Hematopoietic multipotent progenitor cell treated with erythropoietin and hydrocortisone succinate and interleukin-3 and kit ligand, for 6 days (in vitro differentiated cells): Measurements from ENCODE around the gene BANF2.
"Not testable (repeated sequence)": the region's sequence is repeated elsewhere in the genome, so short reads cannot be mapped to it uniquely, and the experiment has no call there.

ENCODE experiments used
- DNase-seq: peaks from one replicate; pipeline ENCODE4 v3.0.0-alpha.2; 2015

Gene BANF2

DNA sequence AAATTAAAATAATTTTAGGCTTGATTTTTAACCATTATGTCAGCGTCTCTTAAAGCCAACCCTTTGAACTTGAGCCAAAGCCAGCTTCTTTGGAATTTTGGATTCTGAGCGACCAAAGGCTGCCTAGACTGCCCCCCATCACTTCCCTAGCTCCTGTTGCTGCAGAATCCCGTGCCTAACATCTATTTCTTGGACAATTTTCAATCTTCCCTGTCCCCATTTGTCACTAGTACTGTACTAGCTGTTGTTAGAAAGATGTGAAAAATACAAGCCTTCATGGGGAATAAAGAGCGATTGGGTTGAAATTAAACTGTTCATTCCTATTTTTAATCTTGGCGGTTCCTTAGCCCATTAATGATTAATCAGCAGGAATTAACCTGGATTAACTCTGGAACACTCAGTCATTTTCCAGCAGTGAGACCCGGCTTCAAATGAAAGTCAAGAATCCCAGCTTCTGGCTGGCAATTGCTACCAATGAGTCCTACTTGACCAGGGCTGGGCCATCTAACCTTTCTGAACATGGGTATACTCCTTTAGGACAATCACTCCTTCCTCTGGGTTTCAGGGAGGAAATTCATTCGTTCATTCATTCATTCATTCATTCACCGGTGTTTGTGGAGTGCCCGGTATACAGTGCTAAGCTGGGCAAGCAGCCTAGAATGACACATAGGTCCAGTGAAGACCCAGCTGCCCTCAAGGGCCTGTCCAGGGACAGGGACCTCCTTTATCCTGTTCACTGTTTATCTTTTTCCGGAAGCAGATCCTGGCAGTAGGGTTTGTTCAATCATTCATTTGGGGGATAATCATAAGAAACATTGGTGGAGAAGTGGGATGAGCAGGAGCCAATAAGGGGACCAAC is 16.3 kb upstream of the BANF2 start:
- no peak for DNase-seq

DNA sequence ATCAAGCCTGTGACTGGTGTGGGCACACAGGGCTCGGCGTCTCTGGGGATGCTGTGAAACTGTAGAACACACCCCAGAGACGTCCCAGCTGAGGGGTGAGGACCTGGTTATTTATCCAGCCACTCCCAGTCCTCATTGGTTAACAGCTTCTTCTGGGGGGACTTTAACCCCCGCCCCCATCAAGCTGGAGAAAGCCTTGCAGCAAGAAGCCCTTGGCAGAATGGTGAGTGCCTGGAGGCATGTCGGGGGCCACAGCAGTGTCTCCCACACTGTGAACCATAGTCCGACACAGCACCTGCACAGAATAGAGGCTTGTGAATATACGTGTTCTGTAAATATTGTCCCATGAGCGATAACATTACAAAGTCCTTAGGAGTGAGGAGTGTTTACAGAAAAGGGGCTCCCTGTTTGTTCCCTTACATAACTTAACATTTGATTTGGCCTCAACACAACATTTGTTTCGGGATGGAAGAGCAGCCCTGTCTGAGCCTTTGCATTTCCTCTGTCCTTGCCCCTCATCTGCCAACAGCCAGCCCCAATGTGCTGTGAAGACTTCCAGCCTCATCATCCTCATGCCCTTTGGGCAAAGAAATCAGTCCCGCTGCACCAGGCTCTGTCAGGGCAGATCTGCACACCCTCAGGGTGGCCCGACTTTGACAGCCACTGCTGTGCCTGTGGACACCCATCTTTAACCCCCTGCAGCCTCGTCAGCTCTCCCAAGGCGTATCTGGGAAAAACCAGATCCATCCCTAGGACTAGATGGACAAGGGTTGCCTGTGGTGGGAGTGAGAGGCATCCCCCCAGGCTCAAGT is 15.5 kb upstream of the BANF2 start:
- no peak for DNase-seq

DNA sequence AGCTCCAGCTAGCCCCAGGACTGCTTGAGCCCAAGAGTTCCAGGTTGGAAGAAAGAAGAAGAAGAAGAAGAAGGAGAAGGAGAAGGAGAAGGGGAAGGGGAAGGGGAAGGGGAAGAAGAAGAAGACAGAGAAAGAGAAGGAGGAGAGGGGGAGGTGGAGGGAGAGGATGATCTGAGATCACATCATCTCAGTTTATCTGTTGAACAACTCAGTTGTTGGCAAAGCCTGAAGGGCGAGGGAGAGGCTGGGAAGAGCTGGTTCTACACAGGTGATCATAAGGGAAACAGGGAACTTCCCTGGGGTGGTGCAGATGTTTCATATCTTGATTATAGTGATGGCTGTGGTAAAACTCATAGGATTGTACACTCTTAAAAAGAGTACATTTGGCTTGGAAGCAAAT is 14.6 kb upstream of the BANF2 start:
- DNase-seq, result no peak

DNA sequence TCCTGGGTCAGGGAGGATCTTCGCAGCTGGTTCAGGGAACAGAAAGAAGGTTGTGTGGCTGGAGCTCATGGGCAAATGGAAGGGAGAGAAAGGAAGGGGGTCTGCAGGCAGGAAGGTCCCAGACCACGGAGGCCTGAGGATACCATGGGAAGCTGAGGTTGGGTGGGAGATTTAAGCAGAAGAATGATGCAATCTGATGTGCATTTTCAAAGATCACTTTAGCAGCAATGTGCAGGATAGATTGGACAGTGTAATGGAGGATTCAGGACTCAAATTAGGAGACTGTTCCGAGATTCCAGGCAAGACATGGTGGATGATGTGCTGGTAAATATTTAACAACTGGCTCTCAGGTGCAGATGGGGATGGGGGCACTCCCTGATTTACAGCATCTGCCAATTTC is 12.0 kb upstream of the BANF2 start:
- no peak for DNase-seq

DNA sequence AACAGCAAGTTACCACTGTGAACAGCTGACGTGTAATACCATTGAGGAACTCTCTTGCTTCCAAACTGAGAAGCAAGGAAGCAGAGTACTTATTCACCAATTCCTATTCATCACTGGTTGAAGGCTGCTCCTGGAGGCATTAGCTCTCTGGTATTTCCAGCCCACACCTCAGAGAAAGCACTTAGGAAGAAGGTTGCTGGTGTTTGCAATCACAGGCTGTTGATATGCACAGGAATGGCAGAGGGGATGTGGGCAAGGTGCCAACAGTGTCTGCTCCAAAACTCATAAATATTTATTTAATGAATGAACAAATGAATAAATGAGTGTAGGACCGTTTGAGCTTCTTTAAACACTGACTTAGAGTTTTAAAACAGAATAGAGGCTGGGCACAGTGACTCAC is 10.8 kb upstream of the BANF2 start:
- no peak for DNase-seq

DNA sequence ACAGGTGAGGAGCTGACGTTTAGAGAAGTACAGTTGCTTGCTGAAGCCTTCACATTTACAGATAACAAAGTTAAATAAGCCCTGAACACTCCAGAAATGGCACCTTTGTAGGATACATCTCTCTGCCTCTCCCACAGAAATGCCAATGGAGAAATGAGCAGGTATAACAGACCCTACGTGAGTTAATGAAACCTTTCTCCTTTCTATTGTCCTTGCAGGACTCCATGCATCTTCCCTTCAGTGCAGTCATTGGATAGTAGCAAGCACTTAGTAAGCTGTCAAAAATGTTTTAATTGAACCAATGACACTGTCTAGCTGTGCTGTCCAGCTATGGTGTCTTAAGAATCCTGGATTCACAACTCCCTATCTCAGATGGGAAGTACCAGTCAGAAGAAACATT is 9.6 kb upstream of the BANF2 start:
- DNase-seq, result no peak

DNA sequence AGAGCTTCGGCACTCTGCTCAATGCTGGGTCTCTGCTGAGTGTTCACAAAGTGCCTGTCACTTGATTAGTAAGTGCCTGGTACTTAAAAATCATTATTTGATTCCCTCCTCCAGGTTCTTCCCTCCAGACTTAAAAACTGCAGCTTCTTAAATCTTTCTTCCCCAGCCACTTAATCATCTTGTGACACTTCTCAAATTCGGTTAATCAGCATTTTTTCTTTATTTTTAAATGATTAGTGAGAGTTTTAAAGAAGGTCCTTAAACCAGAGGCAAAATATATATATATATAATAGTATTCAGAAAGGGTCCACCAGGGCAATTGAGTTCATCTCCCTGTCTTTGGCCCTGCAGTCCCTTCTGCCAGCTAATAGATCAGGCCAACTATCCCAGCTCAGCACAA is 8.0 kb upstream of the BANF2 start:
- no peak for DNase-seq

DNA sequence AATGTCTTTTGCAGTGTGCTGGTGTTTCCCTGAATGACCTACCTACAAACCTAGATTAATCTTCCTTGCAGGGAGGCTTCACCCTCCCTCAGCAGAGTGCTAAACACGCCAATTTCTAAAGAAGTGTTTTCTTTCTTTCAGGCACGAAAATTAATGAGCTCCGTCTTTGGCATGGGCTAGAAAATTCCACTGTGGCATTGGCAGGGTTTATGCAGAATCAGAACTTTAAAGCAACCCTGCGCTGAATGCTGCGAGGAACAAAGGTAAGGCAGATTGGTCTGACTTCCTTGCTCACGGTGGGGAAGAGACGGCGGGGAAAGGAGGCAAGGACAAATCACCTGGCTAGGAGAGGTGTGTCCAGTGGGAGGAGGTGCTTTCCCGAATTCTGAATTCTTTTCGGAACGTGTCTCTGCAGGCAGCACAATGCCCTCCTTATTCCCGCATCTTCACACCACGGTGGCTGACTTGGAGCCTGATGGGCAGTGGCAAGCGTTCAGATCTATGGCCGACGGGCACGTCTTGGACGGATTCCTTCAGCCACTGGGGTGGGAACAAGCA is 6.2 kb upstream of the BANF2 start:
- DNase-seq, result no peak

DNA sequence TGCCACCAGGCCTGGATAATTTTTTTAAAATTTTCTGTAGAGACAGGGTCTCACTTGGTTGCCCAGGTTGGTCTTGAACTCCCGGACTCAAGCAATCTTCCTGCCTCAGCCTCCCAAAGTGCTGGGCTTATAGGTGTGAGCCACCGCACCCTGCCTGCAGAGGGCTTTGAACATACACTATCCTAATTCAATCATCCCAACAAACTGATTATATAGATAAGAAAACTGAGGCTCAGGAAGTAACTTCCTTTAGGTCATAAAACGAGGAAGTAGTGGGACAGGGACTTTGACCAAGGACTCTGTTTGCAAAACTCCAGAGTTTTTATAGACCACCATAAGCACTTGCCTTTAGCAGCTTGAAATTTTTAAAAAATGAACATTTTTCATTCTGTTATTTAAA is 5.0 kb upstream of the BANF2 start:
- no peak for DNase-seq

DNA sequence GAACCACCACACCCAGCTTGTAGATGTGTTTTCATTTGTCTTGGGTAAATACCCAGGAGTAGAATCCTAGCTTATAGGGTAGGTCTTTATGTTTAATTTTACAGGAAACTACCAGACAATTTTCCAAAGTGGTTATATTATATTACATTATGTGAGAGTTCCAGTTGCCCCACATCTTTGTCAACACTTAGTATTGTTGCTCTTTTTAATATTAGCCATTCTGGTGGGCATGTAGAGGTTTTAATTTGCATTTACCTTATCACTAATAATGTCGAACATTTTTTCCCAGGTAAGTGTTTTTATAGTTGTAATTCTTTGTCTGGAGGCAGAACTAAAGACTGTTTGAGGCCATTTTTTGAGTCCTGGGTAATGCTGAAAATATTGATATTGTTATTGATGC is 3.5 kb upstream of the BANF2 start:
- DNase-seq, result no peak

DNA sequence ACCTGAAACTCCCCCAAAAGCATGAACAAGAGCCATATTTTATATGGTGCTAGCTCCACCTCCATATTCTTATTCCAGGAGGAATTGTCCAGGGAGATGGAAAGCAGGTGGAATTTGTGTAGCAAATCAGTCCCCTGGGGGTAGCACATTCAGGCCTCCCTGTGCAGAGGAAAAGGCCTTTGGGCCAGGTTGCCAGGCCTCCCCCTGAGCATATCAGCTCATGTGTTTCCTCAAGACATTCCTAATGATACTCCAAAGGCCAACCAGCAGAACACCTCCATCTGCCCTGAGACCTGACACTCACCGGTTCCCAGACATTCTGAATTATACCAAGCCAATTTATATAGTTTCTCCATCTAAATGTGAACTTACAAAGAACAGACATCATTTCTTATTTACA is 2.6 kb upstream of the BANF2 start:
- DNase-seq, result no peak

DNA sequence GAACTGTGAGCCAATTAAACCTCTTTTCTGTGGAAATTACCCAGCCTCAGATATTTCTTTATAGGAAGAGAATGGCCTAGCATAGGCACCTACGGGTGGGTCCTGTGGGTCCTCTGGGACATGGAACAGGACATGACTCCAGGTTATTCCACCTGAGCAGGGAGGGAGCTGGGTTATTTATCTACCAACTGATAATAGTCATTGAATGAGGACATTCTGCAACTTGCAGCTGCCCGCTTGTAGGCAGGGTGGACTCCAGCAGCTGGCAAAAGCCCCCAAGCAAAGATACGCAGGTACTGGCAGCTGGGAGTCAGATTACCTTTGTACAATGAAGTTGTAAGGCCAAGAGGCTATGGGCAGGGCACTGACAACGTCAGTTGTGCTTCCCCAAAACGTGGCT is 1.4 kb upstream of the BANF2 start:
- DNase-seq, result no peak

DNA sequence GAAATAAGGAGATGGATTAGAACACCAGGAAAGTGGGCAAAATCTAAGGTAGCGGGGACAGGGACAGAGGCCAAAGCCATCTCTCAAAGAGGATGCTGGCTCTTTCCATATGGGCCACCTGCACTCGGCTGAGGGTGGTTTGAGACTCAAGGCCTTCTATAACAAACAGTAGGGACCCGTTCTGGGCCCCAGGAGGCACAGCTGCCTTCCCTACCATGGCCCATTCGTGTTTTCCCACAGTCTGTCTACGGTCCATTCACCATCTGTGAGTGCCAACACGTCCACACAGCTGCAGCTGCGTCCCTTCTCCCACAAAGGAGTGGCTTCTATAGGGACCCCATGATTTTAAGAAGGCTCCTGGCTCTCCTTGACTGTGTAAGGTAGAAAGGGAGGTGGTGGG is 871 bp downstream of the BANF2 start:
- DNase-seq, result no peak

DNA sequence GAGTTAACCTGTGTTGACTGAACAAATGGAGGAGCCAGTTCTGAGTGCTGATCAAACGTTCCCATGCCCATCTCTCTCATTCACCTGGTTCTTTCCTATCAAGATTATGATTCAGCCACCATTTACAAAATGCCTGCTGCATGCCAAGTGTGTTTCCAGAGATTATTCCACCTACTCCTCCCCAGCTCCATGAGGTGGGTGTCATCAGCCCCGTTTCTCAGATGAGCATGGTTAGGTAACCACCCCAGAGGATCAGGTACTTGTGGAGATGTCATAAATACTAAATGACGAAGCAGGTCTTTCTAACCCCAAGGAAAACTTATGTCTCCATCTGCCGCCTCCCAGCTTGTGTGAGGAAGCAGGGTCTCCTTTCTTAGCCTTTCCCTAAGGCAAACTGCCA is 2.1 kb downstream of the BANF2 start:
- DNase-seq, result no peak

DNA sequence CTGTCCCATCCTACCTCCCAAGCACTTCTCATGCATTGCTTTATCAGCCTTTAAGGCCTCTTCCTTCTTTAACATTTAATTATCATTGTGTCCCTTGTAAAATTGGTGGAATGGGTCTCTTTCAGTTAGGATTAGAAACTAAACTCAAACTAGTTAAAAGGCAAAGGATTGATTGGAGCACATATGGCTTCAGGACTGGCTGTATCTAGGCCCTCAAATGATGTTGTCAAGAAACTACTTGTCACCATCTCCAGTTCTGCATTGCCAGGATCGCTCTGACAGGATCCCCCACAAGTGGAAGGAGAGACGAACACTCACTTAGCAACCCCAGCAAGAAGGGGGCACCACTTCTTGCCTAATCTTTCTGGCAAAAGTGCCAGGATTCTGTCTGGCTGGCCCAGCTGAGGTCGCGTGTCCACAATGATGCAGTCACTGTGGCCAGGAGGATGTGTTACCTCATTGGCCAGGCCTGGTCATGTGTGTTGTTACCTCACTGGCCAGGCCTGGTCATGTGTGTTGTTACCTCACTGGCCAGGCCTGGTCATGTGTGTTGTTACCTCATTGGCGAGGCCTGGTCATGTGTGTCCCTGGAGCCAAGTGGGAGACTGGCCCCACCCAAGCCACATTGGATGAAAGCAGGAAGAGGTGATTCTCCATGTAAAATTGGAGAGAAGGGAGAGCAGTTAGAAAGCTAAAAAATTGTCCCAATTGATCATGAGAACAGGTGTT is 5.0 kb downstream of the BANF2 start:
- no peak for DNase-seq

DNA sequence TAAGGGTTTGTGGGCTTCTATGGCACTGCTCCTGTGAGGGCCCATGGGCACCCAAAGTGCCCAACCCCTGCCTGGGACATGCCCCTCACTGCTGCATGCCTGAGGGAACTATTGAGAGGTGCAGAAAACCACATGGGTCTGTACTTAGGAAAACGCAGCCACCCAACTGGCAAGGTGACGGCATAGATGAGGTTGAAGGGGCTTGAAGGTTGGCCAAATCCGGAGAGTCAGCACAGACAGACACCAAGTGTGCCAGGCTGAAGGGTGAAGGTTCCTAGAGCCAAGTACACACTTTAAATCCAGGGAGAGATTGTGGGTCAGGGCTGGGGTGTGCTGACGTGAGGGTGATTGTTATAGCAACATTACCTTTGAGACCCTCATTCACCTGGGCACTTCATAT is 6.2 kb downstream of the BANF2 start:
- no peak for DNase-seq

DNA sequence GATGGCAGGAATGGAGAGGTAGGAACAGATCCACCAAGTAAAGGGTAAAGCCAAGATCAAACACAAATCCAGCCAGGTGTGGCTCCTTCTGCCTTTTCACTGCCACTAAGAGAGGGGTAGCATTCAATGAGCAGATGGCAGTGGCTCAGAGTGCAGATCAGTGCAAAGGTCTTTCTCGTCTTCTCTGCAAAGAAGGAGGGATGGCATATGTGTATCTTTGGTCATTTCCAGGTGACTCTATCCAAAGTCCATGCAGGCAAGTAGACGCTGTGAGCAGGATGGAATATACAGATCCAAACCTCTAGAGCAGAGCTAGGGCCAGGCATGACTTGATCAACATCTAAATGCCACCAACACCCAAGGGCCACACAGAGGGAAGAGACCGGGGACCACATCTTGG is 6.9 kb downstream of the BANF2 start:
- DNase-seq, result no peak

DNA sequence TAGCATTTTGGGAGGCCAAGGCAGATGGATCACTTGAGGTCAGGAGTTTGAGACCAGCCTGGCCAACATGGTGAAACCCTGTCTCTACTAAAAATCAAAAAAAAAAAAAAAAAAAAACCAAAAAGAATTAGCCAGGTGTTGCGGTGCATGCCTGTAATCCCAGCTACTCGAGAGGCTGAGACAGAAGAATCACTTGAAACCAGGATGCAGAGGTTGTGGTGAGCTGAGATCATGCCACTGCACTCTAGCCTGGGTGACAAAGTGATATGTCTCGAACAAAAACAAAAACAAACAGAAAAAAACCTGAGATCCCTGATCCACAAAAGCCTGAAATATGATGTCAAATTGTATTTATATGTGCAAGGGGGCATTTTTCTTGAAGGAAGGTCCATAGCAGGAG is 8.2 kb downstream of the BANF2 start:
- not testable (repeated sequence) for DNase-seq

DNA sequence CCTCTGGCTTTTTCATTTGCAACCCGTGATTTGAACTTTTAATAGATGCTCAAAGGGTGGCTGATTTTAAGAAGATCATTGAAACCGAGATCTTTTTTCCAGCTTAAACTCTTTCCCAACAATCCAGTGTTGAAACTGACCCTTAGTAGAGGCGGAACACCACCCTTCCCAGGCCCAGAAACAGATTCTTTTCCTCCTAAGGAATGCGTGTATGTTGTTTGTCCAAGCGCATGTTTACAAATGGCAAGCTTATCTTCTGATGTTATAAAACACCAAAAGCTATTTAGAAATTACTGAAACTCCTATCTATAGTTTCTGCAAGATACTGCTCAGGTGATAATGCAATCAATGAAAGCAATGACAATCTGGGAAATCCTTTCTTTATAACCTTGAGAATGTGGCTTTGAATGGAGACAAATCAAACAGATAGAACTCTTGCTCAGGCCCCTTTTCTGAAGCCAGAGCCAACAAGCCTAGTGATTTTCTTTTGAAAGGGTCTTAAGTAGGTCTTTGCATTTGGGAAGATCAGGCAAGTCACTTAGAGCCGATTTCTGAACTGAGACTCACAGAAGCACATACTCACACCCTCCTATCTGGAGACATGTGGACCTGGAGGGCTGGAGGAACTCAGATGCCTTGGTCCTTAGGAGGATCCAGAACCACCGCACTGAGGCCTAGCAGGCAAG is 9.1 kb downstream of the BANF2 start:
- no peak for DNase-seq

DNA sequence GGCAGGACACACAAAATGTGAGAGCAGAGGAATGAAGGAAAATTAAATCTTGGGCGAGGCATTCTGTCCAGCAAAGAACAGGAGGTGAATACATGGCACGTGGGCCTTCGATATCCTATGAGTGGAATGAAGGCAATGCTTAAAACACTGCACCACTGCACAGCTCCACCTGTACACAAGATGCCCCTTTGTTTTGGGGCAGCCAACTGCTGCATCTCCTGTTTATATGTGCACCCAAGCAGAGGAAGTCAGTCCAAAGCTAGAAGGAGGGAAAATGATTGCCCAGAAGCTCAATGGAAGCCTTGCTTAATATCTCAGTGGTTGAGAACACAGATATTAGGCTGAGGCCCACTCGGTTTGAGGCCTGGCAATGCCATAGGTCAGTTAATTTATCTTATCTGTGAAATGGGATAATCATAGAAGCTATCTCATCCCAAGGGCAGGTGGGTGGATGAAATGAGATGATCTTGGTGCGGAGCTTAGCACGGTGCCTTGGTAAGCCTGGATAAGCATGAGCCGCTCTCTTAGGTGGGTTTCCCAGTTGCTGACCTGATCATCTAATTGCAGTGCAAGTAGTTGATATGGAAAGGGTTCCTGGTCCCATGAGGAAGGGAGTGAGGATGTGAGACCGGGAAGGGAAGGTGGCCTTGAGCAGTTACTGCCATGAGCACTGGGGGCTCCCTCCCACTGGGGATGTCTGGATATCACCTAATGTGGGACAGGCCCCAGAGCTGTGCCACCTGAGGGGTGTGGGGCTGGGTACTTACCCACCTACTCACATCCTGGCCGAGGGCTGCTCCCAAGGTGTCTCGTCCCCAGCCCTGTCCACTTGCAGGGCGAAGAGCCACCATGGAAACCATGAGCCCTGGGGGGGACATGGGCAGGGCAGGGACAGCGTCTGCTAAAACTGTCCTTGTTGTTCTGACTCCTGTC is 9.9 kb downstream of the BANF2 start:
- no peak for DNase-seq

DNA sequence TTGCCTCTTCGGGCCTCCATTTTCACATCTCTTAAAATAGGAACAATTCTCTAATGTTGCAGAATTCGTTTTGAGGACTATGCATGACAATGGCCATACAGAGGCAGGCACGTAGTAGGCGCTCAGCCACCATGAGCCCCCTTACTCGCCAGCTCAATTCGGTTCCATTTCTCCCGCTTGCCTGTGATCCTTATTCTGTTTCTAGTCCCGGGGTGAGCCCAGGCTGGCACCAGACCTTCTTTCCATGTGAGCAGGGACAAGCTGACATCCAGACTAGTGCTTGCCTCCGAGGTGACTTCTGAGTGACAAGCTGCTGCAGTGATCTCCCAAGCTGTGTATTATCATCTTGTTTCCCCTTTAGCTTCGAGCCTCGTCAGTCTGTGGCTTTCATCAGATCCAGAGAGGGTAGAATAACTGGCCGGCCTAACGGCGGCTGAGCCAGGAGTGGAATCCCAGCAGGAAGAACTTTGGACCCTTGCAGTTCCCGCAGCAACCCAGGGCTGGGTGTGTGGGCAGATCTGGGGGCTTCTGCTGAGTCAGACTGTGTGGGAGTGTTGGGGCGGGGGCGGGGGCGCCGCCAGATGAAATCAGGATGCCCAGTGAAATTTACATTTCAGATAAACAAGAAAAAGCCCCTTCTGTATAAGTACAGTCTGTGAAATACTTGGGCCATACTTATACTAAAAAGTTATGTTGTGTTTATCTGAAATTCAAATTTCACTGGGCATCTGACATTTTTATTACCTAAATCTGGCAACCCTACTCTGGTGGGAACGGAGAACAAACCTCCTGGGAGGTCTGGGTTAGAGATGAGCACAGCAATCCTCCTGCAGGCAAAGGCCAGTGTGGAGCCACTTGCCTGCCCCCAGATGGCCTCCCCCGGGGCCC is 10.9 kb downstream of the BANF2 start:
- DNase-seq, result no peak
